Measurements from ENCODE around the gene TMEM132D. TPM values are rescaled to one million over a fixed set of nuclear protein-coding genes. Genes with fewer than 3 reads are reported as not detected.
"Not testable (repeated sequence)": the region's sequence is repeated elsewhere in the genome, so short reads cannot be mapped to it uniquely, and the experiment has no call there.

The TMEM132D gene
- total RNA-seq, 1 experiment from 2014 or later: not detected

GRCh38 chr12:129540249-129540648 is 363.6 kb downstream of the TMEM132D start:
- ChIA-PET POLR2A (no interaction called here), CTCF (no interaction called here)
- ATAC-seq (no peak), DNase-seq (ENCODE audit: low read depth, low spot score) (no peak)
- intact Hi-C loops (cut with micrococcal nuclease; ENCODE audit: unreplicated experiment) (no loop called here), in situ Hi-C loops (cut with HindIII; ENCODE audit: low pct_unique_long_range_greater_than_20kb, low sequenced_read_pairs) (no loop called here)
- no peak for TF ChIP-seq SIN3A (IDR thresholded peaks at IDR 0.05; ENCODE audit: borderline replicate concordance, insufficient read depth, low read depth, low read length)
- no peak for TF ChIP-seq TCF7L2 (IDR thresholded peaks at IDR 0.05; ENCODE audit: low read depth, low read length)
- TF ChIP-seq POLR2AphosphoS5 (IDR thresholded peaks at IDR 0.05; ENCODE audit: low read depth, low read length): no peak
- no peak for TF ChIP-seq REST (IDR thresholded peaks at IDR 0.05; ENCODE audit: insufficient read depth in 1 of 2, low read depth in 2 of 2, low read length in 1 of 2)
- TF ChIP-seq CTCF (IDR thresholded peaks at IDR 0.05): no peak
- no peak overlapping the region for H3K4me3 ChIP-seq (ENCODE audit: low read depth in 2 of 2, low read length in 2 of 2)
- H3K27ac ChIP-seq (ENCODE audit: low read length): no peak overlapping the region
- no peaks in the 10 kb centered on the region for H3K9me3 ChIP-seq (ENCODE audit: control insufficient read depth, insufficient read depth, low read depth, low read length)
- BruUV-seq (replicated peaks): no TSS peak
- H3K27me3 ChIP-seq (ENCODE audit: control insufficient read depth, insufficient read depth, low read length): no peaks in the 10 kb centered on the region
- no peaks in the 10 kb centered on the region for H3K4me1 ChIP-seq (ENCODE audit: control insufficient read depth, insufficient read depth, low read length)
- no peaks in the 10 kb centered on the region for H3K36me3 ChIP-seq (ENCODE audit: control insufficient read depth, insufficient read depth, low read length)

- H3K27me3 ChIP-seq (ENCODE audit: control insufficient read depth, insufficient read depth, low read length); DNase-seq (ENCODE audit: low read depth, low spot score); H3K4me3 ChIP-seq (ENCODE audit: low read depth in 2 of 2, low read length in 2 of 2); BruUV-seq (replicated peaks); H3K36me3 ChIP-seq (ENCODE audit: control insufficient read depth, insufficient read depth, low read length); intact Hi-C loops (cut with micrococcal nuclease; ENCODE audit: unreplicated experiment); in situ Hi-C loops (cut with HindIII; ENCODE audit: low pct_unique_long_range_greater_than_20kb, low sequenced_read_pairs); CTCF ChIA-PET; POLR2A ChIA-PET; ATAC-seq; H3K27ac ChIP-seq (ENCODE audit: low read length); H3K4me1 ChIP-seq (ENCODE audit: control insufficient read depth, insufficient read depth, low read length); H3K9me3 ChIP-seq (ENCODE audit: control insufficient read depth, insufficient read depth, low read depth, low read length): not testable (repeated sequence)
These were observed 365.0 kb downstream of the TMEM132D start for GRCh38 chr12:129538724-129539335.

- BruUV-seq (replicated peaks): no TSS peak
- H3K4me1 ChIP-seq (ENCODE audit: control insufficient read depth, insufficient read depth, low read length): no peaks in the 10 kb centered on the region
- no peak overlapping the region for H3K27ac ChIP-seq (ENCODE audit: low read length)
- ATAC-seq: no peak
- H3K27me3 ChIP-seq (ENCODE audit: control insufficient read depth, insufficient read depth, low read length): no peaks in the 10 kb centered on the region
- DNase-seq (ENCODE audit: low read depth, low spot score): no peak
- intact Hi-C loops (cut with micrococcal nuclease; ENCODE audit: unreplicated experiment): no loop called here
- CTCF ChIA-PET: no interaction called here
- H3K36me3 ChIP-seq (ENCODE audit: control insufficient read depth, insufficient read depth, low read length): no peaks in the 10 kb centered on the region
- TF ChIP-seq CTCF (IDR thresholded peaks at IDR 0.05): no peak
- no peaks in the 10 kb centered on the region for H3K9me3 ChIP-seq (ENCODE audit: control insufficient read depth, insufficient read depth, low read depth, low read length)
- in situ Hi-C loops (cut with HindIII; ENCODE audit: low pct_unique_long_range_greater_than_20kb, low sequenced_read_pairs): no loop called here
- H3K4me3 ChIP-seq (ENCODE audit: low read depth in 2 of 2, low read length in 2 of 2): no peak overlapping the region
- POLR2A ChIA-PET: no interaction called here
These were observed 365.7 kb downstream of the TMEM132D start for GRCh38 chr12:129538137-129538536.
